ES-I3 (cell line): ENCODE measurements around the gene OVCA2.

Source experiments
- H3K36me3 ChIP-seq: 2 replicates; pipeline ENCODE4 v1.6.1; 2013; ENCODE audit warnings: mild to moderate bottlenecking, low read length, control low read depth, moderate library complexity; ENCODE audit not compliant: insufficient read depth
- H3K4me1 ChIP-seq: 2 replicates; pipeline ENCODE4 v1.6.1; 2013; ENCODE audit warnings: mild to moderate bottlenecking, control low read depth, low read length; ENCODE audit not compliant: insufficient read depth
- H3K9ac ChIP-seq: 2 replicates; pipeline ENCODE4 v1.6.1; 2013; ENCODE audit warnings: low read depth, mild to moderate bottlenecking, low read length, moderate library complexity
- H3K9me3 ChIP-seq: 2 replicates; pipeline ENCODE4 v1.6.1; 2013; ENCODE audit warnings: mild to moderate bottlenecking, low read length, moderate library complexity; ENCODE audit not compliant: control insufficient read depth, insufficient read depth

OVCA2 gene

DNA sequence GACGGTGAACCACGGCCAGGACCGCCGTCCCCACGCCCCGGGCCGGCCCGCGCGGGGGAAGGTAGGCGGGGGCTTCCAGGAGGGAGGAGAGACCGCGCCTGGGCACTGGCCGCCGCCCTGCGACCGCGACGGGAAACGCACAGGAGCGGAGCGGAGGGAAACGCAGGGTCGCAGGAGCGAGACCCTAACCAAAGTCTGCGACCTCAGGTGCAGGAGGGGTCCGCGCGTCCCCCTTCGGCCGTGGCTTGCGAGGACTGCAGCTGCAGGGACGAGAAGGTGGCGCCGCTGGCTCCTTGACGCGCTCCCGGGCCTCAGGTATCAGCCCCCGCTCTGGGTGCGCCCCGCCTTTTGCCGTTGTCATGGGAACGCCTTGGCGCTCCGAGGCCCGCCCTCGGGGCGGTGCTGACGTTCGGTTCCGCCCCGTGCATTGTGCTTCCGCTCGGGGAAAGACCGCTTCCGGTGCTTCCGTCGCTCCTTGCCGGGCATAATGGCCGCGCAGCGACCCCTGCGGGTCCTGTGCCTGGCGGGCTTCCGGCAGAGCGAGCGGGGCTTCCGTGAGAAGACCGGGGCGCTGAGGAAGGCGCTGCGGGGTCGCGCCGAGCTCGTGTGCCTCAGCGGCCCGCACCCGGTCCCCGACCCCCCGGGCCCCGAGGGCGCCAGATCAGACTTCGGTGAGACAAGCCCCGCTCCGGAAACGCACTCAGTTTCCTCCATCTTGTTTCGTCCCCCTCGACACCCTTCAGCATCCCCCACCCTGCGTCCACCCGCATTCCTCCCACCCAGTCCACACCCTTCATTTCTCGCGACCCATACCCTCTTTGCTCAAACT is at the start of gene OVCA2:
Gene OVCA2, plus strand, starts transcription at position 462 of the 829 bp plus-strand sequence. Its CDS starts 26 bp downstream, at position 488.
- Histone ChIP-seq H3K4me1 (peaks cover 3% of the 10 kb centered on the region; the same call in 1 of the 2 replicates), H3K9me3 (no peaks in the 10 kb centered on the region), H3K9ac (peak within 1 kb of the TSS; percentile 78), H3K36me3 (peaks cover 6% of the 10 kb centered on the region; the same call in 1 of the 2 replicates)

DNA sequence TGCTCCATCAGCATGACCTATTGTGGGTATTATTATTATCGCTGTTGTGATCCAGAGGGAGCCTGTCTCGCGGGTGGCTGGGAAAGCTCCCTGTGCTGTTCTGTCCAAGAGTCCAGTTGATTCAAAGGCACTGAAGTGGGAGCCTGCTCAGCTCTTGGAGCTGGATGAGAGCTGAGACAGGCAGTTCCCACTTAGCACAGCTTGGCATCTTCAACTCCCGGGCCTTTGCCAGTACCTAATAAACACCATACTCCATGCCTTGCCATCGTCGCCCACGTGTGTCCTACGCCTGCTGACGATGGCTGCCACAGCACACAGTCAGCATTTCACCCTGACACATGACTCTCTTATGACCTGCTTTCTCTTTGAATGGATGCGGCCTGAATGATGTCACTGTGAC is 49.3 kb upstream of the OVCA2 start:
- peaks cover 12% of the 10 kb centered on the region; the same call in 1 of the 2 replicates for H3K4me1 ChIP-seq
- no peak overlapping the region for H3K9ac ChIP-seq
- H3K9me3 ChIP-seq = no peaks in the 10 kb centered on the region
- no peaks in the 10 kb centered on the region for H3K36me3 ChIP-seq

- no peaks in the 10 kb centered on the region for H3K9me3 ChIP-seq
- H3K4me1 ChIP-seq = peaks cover 13% of the 10 kb centered on the region; the same call in 1 of the 2 replicates
- H3K36me3 ChIP-seq = no peaks in the 10 kb centered on the region
- no peak overlapping the region for H3K9ac ChIP-seq
Measured at GRCh38 chr17:1994707-1995106, 47.1 kb upstream of the OVCA2 start.

DNA sequence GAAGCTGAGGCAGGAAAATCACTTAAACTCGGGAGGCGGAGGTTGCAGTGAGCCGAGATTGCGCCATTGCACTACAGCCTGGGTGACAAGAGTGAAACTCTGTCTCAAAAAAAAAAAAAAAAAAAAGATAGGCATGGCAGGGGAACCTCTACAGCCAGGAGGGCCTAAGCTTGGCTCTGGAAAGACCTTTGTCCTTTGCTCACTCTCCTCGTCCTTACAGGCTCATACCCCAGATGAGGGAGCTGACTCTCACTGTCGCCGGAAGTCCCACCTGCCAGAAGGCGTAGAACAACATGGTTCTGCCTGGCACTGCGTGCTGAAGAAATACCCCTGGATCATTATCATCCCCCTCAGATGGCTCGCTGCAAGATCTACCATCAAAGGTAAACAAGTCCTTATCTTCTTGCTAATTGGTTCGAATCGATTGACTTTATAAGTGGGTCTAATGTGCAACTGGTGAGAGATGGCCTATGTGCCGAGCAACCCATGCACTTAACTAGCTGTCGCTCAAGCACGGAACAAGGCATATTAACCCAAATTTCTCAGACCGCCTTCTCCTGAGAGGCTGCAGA is 46.4 kb upstream of the OVCA2 start:
- H3K9me3 ChIP-seq = no peaks in the 10 kb centered on the region
- H3K36me3 ChIP-seq = no peaks in the 10 kb centered on the region
- H3K9ac ChIP-seq = no peak overlapping the region
- peaks cover 19% of the 10 kb centered on the region; the same call in 1 of the 2 replicates for H3K4me1 ChIP-seq

DNA sequence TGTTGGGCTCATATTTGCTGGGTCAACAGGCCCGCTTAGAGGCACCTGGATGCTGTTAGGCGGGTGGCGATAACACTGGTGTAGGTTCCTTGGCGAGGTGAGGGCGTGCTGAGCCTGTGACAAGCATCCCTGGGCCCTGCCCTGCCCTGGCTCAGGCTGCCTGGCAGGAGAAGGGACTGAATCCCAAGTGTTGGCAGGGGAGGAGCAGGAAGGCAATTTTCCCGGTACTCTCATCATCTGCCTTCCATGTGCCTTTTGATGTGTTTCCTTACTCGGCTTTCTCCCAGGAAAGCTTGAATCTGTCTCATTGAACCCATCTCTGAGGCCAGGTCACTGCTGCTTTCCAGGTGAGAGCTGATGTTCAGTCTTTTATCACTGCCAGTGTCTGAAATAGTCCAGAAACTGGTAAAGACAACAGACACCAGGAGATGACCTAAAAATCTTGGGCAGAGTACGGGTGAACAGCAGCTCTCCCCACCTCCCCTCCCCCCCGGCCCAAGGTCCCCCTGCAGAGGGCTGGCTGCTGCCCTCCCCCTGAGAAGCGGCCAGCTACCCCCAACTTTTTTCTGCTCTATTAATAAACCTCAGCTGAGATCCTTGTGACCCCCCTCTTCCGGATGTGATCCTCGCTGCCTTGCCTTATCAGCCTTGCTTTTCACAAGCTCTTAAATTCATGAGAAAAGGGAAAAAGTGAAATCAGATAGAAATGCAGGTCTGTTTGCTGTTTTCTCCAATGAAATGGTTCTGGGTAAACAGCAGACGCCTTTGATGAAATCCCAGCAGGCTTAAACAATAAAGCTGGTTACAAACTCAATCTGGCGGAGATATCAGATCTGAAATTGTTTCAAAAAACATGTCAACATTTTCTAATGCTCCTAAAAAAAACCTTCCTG is 45.7 kb upstream of the OVCA2 start:
- Histone ChIP-seq H3K9ac (no peak overlapping the region), H3K4me1 (peaks cover 19% of the 10 kb centered on the region; the same call in 1 of the 2 replicates), H3K36me3 (no peaks in the 10 kb centered on the region), H3K9me3 (no peaks in the 10 kb centered on the region)

DNA sequence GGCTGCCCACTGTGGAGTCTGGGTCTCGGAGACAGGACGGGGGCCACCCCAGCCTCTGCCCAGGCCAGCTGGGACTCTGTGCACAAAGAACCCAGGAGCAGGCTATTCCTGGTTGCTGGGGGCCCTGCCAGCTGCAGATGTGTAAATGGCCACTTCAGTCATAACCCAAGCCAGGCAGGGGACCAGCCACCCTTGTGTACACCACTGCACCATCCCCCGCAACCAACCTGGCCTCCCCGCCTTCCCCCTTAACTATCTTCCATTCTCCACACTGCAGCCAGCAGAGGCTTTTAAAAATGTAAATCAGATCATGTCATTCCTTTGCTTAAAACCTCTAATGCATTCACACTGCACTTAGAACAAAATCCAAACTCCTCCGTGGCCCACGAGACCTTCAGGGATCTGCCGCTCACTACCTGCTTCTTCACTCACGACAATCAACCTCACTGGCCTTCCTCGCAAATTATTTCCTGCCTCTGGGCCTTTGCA is 45.0 kb upstream of the OVCA2 start:
- no peak overlapping the region for H3K9ac ChIP-seq
- H3K36me3 ChIP-seq = no peaks in the 10 kb centered on the region
- H3K4me1 ChIP-seq = peaks cover 19% of the 10 kb centered on the region; the same call in 1 of the 2 replicates
- no peaks in the 10 kb centered on the region for H3K9me3 ChIP-seq

GRCh38 chr17:1997289-1997926 is 44.4 kb upstream of the OVCA2 start:
- peak overlapping the region; percentile 62; the same call in 1 of the 2 replicates for H3K9ac ChIP-seq
- H3K4me1 ChIP-seq = peaks cover 19% of the 10 kb centered on the region; the same call in 1 of the 2 replicates
- no peaks in the 10 kb centered on the region for H3K9me3 ChIP-seq
- no peaks in the 10 kb centered on the region for H3K36me3 ChIP-seq

DNA sequence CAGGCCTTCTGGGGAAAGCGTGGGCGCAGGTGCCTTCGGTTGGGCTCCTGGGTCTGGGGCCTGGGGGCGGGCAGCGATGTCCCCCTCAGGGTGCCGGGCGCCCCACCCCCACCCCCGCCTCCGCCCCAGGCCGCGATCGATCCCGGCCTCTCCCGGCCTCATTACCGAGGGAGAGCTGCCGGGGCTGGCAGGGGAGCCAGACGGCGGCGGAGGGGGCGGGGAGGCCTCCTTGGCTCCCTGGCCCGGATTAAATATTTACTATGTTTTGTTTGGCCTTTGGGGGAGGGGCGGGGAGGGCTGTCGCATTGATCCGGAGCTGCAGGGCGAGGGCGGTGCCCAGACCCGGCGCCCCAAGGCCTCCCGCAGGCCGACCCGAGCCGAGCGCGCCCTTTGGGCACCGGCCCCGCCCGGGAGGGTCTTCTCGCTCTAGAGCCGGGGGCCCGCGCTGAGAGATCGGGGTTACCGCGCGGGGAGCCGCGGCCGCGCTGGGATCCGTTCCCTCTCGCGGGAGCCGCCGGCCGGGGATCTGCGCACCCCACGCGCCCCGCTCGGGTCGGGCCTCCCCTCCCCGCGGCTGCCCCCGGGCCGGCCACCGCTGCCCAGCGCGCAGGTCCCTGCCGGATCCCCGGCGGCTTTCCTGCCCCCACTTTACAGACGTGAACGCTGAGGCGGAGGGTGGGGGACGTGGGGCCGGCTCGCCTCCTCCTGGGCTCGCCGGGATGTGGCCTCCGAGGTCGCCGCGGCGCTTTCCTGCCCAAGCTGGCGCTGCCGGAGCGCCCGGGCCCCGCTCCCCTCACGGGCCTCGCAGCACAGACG is 43.7 kb upstream of the OVCA2 start:
- Histone ChIP-seq H3K9me3 (no peaks in the 10 kb centered on the region), H3K36me3 (no peaks in the 10 kb centered on the region), H3K4me1 (peaks cover 19% of the 10 kb centered on the region; the same call in 1 of the 2 replicates), H3K9ac (peak overlapping the region; percentile 62)

DNA sequence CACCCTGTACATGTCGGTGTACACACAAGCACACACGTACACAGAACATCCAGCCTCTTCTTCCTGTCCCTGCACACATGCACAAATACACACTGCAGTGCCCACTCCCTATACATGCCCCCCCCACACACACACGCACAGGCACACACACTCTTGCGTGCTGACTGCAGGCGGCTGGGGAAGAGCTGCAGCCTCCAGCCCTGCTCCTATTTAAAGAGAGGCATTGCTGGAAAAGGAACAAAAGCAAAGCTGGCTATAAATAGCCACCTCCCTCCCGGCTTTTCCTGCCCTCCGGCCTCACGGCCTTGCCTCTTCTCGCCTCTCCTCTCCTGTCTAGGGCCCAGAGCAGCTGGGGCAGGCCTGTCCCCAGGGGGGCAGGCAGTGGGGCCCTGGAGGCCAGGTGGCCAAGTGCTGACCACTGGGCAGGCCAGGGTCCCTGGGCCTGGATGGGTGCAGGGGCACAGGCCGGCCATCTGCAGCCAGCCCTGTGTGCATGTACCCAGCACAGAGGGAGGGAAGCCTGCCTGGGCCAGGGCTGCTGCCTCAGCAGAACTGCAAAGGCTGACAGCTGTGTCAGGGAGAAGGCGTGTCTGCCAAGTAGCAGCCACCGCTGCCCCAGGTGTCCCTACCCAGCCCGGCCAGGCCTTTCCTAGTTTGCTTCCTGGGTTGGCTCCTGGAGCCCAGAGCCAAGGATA is 42.1 kb upstream of the OVCA2 start:
- Histone ChIP-seq H3K4me1 (peaks cover 19% of the 10 kb centered on the region; the same call in 1 of the 2 replicates), H3K36me3 (no peaks in the 10 kb centered on the region), H3K9ac (no peak overlapping the region), H3K9me3 (no peaks in the 10 kb centered on the region)

DNA sequence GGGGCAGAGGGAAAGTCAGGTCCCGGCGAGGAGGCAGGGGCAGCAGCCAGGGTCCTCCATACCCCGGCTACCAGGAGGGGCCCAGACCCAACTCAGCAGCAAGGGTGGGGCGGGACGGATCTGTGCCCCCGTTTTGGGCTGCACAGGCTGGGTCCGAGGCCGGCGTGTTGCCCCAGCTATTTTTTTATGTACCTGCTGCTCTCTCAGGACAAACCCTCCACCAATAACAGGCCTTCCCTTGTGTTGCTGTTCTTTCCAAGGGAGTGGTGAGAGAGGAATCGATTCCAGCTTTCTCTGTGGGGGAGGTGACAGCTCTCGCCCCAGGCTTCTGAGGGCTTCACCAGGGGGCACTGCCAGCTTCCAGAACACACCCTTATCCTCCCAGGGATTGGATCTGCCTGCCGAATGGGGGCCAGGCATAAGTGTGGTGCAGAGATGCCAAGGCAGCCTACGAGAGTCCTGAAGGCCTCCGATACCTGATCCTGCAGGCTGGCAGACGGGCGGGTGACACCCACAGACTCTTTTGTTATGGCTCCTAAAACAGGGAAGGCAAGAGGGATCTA is 39.0 kb upstream of the OVCA2 start:
- Histone ChIP-seq H3K36me3 (no peaks in the 10 kb centered on the region), H3K4me1 (peaks cover 6% of the 10 kb centered on the region; the same call in 1 of the 2 replicates), H3K9me3 (no peaks in the 10 kb centered on the region), H3K9ac (no peak overlapping the region)

DNA sequence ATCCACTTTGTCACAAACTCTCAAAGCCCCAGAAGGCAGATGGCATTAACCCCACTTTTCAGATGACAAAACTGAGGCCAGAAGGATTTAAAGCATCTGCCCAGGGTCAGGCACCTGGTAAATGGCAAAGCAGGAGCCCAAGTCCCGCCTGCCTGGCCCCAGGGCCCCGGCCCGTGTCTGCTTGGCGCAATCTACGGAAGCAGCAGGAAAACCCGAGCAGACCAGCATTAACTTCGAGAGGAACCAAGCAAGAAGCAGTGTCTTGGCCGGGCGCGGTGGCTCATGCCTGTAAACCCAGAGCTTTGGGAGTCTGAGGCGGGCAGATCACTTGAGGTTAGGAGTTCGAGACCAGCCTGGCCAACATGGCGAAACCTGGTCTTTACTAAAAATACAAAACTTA is 38.3 kb upstream of the OVCA2 start:
- no peaks in the 10 kb centered on the region for H3K9me3 ChIP-seq
- no peak overlapping the region for H3K9ac ChIP-seq
- peaks cover 6% of the 10 kb centered on the region; the same call in 1 of the 2 replicates for H3K4me1 ChIP-seq
- H3K36me3 ChIP-seq = no peaks in the 10 kb centered on the region

- no peak overlapping the region for H3K9ac ChIP-seq
- H3K9me3 ChIP-seq = no peaks in the 10 kb centered on the region
- H3K36me3 ChIP-seq = no peaks in the 10 kb centered on the region
- H3K4me1 ChIP-seq = peaks cover 6% of the 10 kb centered on the region; the same call in 1 of the 2 replicates
Measured at GRCh38 chr17:2004435-2004952, 37.3 kb upstream of the OVCA2 start.
